Heart right ventricle (tissue), 16 donors: Measurements from ENCODE around the gene ABCB10. TPM values are rescaled to one million over a fixed set of nuclear protein-coding genes. Genes with fewer than 3 reads are reported as not detected.
A peak's percentile ranks its signal among the peaks of the same experiment; 100 is the strongest.
"Not testable (repeated sequence)": the region's sequence is repeated elsewhere in the genome, so short reads cannot be mapped to it uniquely, and the experiment has no call there.

Experiments used
- ATAC-seq, 8 donors: fragments of 200-7000 bp; cut with Tn5 transposase; one replicate each; pipeline ENCODE4 v1.9.1; 2020; ENCODE audit warnings: mild to moderate bottlenecking in 8 of 8, moderate library complexity in 8 of 8, moderate number of reproducible peaks in 1 of 8
- DNase-seq, 2 donors: peaks; one replicate each; pipeline ENCODE4 v3.0.0-alpha.2; 2020
- H3K27ac ChIP-seq, 10 donors: fragments of 200-600 bp; sonication (generic) in 2 of 10; one replicate each; pipeline versions ENCODE4 v1.5.0 to v1.8.0; 2020 to 2022; ENCODE audit warnings: mild to moderate bottlenecking in 3 of 10
- H3K27me3 ChIP-seq, 7 donors: fragments of 200-600 bp; one replicate each; pipeline ENCODE4 v1.8.0; 2021 to 2022; ENCODE audit warnings: mild to moderate bottlenecking in 2 of 7
- H3K36me3 ChIP-seq, 9 donors: fragments of 200-600 bp; sonication (generic) in 1 of 9; one replicate each; pipeline versions ENCODE4 v1.5.0 to v1.8.0; 2020 to 2022; ENCODE audit warnings: mild to moderate bottlenecking in 2 of 9
- H3K4me1 ChIP-seq, 9 donors: fragments of 200-600 bp; sonication (generic) in 1 of 9; one replicate each; pipeline versions ENCODE4 v1.5.0 to v1.8.0; 2020 to 2022; ENCODE audit warnings: mild to moderate bottlenecking in 4 of 9
- H3K4me3 ChIP-seq, 10 donors: fragments of 200-600 bp; sonication (generic) in 2 of 10; one replicate each; pipeline versions ENCODE4 v1.5.0 to v1.8.0; 2020 to 2022; ENCODE audit warnings: mild to moderate bottlenecking in 7 of 10, moderate library complexity in 2 of 10
- H3K9me3 ChIP-seq, 11 donors: fragments of 200-600 bp in 10 of 11; sonication (generic) in 2 of 11; one replicate each; pipeline versions ENCODE4 v1.5.0 to v1.8.0; 2013 to 2022; ENCODE audit warnings: mild to moderate bottlenecking in 2 of 11, control low read depth in 1 of 11, moderate library complexity in 1 of 11
- CTCF ChIP-seq, 9 donors: fragments of 200-600 bp; sonication (generic) in 2 of 9; IDR thresholded peaks; one replicate each; pipeline versions ENCODE4 v1.5.0 to v1.8.0; 2021 to 2022; ENCODE audit warnings: antibody characterized with exemption in 9 of 9, mild to moderate bottlenecking in 5 of 9, moderate library complexity in 1 of 9
- WGBS, 2 donors: extraction: QIAGEN DNeasy Blood & Tissue Kit; methylation state at CpG; one replicate each; pipeline ENCODE4 v1.1.7; 2013; ENCODE audit warnings: inconsistent platforms in 1 of 2; 5-methylcytosine and 5-hydroxymethylcytosine counted together
- intact Hi-C, 10 donors: fragments of 100-400 bp; cut with DNase I; formaldehyde crosslinking; loops; one replicate each; pipeline versions ENCODE4 v1.11.1 to v1.14.2; 2022
- polyA plus RNA-seq, 2 donors: library from polyadenylated mRNA; stranded (reverse); fragments of 200-250 nt; gene quantifications; one replicate each; pipeline ENCODE4 v1.2.3, GENCODE V29; 2013
- total RNA-seq, 10 donors: library from RNA; stranded (reverse); fragmentation: NEBNext Ultra II Directional in 3 of 10; extraction: Animal tissue kit (Norgen Biotek cat#: 25700) in 3 of 10; gene quantifications; one replicate each; pipeline versions ENCODE4 v1.2.1 to v1.2.4, GENCODE V29; 2021 to 2023
- donor health status: Arrhythmogenic right ventricular cardiomyopathy.
- donor health status: ischemic (EF 13 %, LVEDD 7.1; RV severe dilation, severe dysfunction).
- donor health status: healthy with polysubstance abuse.
- donor health status: DM: no; HTN: yes; CAD: no.
- donor health status: DM: no; HTN: no; CAD: no.
- donor health status: ischemic (EF 25% LVEDD 6.9; RV normal size, moderate dysfunction).
- donor health status: ischemic (EF 25% LVEDD 5.7; RV mildly dilated, moderate dysfunction).
- donor health status: healthy.
- donor health status: DM: yes; HTN: yes; CAD: no.
- donor health status: Ischemic cardiomyopathy.
- donor health status: ischemic (EF 35%, LVEDD 5.7; RV mildly dilated, moderate dysfunction).
- donor health status: nonischemic (EF 11% LVEDD 7.7; RV severe dilation, severe dysfunction).
- donor health status: DM: yes; HTN: yes; CAD: no.
- donor health status: PGD.
- donor health status: ischemic (EF 29% LVEDD 5.4; RV normal size, mild dysfunction).
- donor health status: nonischemic (EF 23%, LVEDD 6.1; RV moderate dilation, normal function).

ABCB10 gene
- total and polyA plus RNA-seq, 12 donors, result 4.2 to 13.5 (median 11.3) TPM

GRCh38 chr1:229562686-229563085 lies 4.2 kb upstream of the ABCB10 start:
- intact Hi-C loops, result loop anchor here in 1 of 10 donors (5.0 kb wide), 1 partner anchor 60 kb away; no protein-coding TSS in a partner anchor
- H3K4me1 ChIP-seq, result peaks cover 0 to 30% (median 15%) of the 10 kb centered on the region in 9 donors
- no peak for DNase-seq
- TF ChIP-seq CTCF (IDR thresholded peaks at IDR 0.05), result no peak
- no peak for ATAC-seq
- H3K9me3 ChIP-seq, result no peaks in the 10 kb centered on the region
- H3K36me3 ChIP-seq, result no peaks in the 10 kb centered on the region
- WGBS, 2 donors, result 91 to 96% methylated on average over 3 of the region's 3 CpGs
- no peaks in the 10 kb centered on the region for H3K27me3 ChIP-seq
- no peak overlapping the region for H3K4me3 ChIP-seq
- H3K27ac ChIP-seq, result peak overlapping the region in 5 of 10 donors; percentile 46 to 76 (median 66)

GRCh38 chr1:229561141-229561540 lies 2.6 kb upstream of the ABCB10 start:
- Histone ChIP-seq H3K36me3 (no peaks in the 10 kb centered on the region), H3K4me1 (peaks cover 0 to 41% (median 27%) of the 10 kb centered on the region in 9 donors), H3K27ac (no peak overlapping the region), H3K9me3 (no peaks in the 10 kb centered on the region), H3K27me3 (no peaks in the 10 kb centered on the region), H3K4me3 (no peak overlapping the region)
- no peak for TF ChIP-seq CTCF (IDR thresholded peaks at IDR 0.05)
- WGBS, 2 donors, result 84 to 85% methylated on average over 5 of the region's 5 CpGs
- DNase-seq (no peak), ATAC-seq (no peak)
- intact Hi-C loops, result loop anchor here in 1 of 10 donors (5.0 kb wide), 1 partner anchor 61 kb away; no protein-coding TSS in a partner anchor

GRCh38 chr1:229560124-229560523 lies 1.6 kb upstream of the ABCB10 start:
- intact Hi-C loops, result loop anchor here in 1 of 10 donors (5.0 kb wide), 1 partner anchor 62 kb away; no protein-coding TSS in a partner anchor
- not testable (repeated sequence) for H3K4me3 ChIP-seq, DNase-seq, H3K36me3 ChIP-seq, H3K27me3 ChIP-seq, ATAC-seq, H3K27ac ChIP-seq, H3K9me3 ChIP-seq
- WGBS, 2 donors, result 93 to 95% methylated on average over 15 of the region's 15 CpGs
- peaks cover 0 to 51% (median 37%) of the 10 kb centered on the region in 9 donors for H3K4me1 ChIP-seq

- DNase-seq, ATAC-seq, H3K36me3 ChIP-seq, H3K9me3 ChIP-seq, H3K27me3 ChIP-seq: not testable (repeated sequence)
- Histone ChIP-seq H3K4me1 (peaks cover 0 to 57% (median 41%) of the 10 kb centered on the region in 9 donors), H3K4me3 (peak overlapping the region; percentile 64 to 96 (median 83)), H3K27ac (peak overlapping the region; percentile 73 to 99 (median 92))
- 38 to 49% methylated on average over 20 of the region's 20 CpGs for WGBS, 2 donors
- intact Hi-C loops, result loop anchor here in 9 of 10 donors (1.0 to 10.0 kb wide), 10 partner anchors 37 to 745 kb away; partner anchors contain the start of genes TAF5L (in 5 of the 9) and URB2 (in 5 of the 9)
Measured at GRCh38 chr1:229559336-229559801, 862 bp upstream of the ABCB10 start.

- DNase-seq (peak; percentile 24 to 49), ATAC-seq (peak in 7 of 8 donors; percentile 0 to 21 (median 9))
- 0 to 1% methylated on average over 49 to 59 of the region's 59 CpGs for WGBS, 2 donors
- Histone ChIP-seq H3K27ac (peak overlapping the region; percentile 73 to 99 (median 92)), H3K4me3 (peak overlapping the region; percentile 76 to 96 (median 83)), H3K9me3 (no peaks in the 10 kb centered on the region), H3K27me3 (no peaks in the 10 kb centered on the region), H3K4me1 (peaks cover 0 to 52% (median 32%) of the 10 kb centered on the region in 9 donors), H3K36me3 (peaks cover 0 to 6% (median 0%) of the 10 kb centered on the region in 9 donors)
- peak in 7 of 9 donors; percentile 4 to 46 (median 18) for TF ChIP-seq CTCF (IDR thresholded peaks at IDR 0.05)
- intact Hi-C loops, result loop anchor here in 8 of 10 donors (1.0 to 10.0 kb wide), 9 partner anchors 39 to 747 kb away; partner anchors contain the start of genes TAF5L (in 6 of the 8) and URB2 (in 6 of the 8)
Measured at GRCh38 chr1:229557913-229558414, 543 bp downstream of the ABCB10 start.
